HG02763 (cell line): ENCODE data around the gene ARL4D.
"Not testable (repeated sequence)": the region's sequence is repeated elsewhere in the genome, so short reads cannot be mapped to it uniquely, and the experiment has no call there.

Experiments used
- ATAC-seq: cut with Tn5 transposase; IDR thresholded peaks from one replicate; pipeline ENCODE4 v1.9.1; 2021; ENCODE audit warnings: mild to moderate bottlenecking, moderate library complexity; ENCODE audit not compliant: unreplicated experiment

Gene ARL4D

GRCh38 chr17:43393944-43394482, 4.8 kb upstream of the ARL4D start:
- no peak for ATAC-seq

- ATAC-seq: not testable (repeated sequence)
Observed at GRCh38 chr17:43394696-43395095, 4.1 kb upstream of the ARL4D start.

GRCh38 chr17:43395165-43395564, 3.6 kb upstream of the ARL4D start:
- no peak for ATAC-seq

- no peak for ATAC-seq
Observed at GRCh38 chr17:43396491-43397060, 2.2 kb upstream of the ARL4D start.

- ATAC-seq: no peak
Observed at GRCh38 chr17:43399839-43400328, 1.1 kb downstream of the ARL4D start.

- ATAC-seq: no peak
Observed at GRCh38 chr17:43400943-43401717, 2.3 kb downstream of the ARL4D start.

- ATAC-seq: no peak
Observed at GRCh38 chr17:43402078-43402477, 3.3 kb downstream of the ARL4D start.

- no peak for ATAC-seq
Observed at GRCh38 chr17:43402567-43402966, 3.8 kb downstream of the ARL4D start.

- no peak for ATAC-seq
Observed at GRCh38 chr17:43403846-43404245, 5.1 kb downstream of the ARL4D start.

- ATAC-seq: no peak
Observed at GRCh38 chr17:43405861-43406260, 7.1 kb downstream of the ARL4D start.

- no peak for ATAC-seq
Observed at GRCh38 chr17:43406676-43407645, 8.2 kb downstream of the ARL4D start.

- no peak for ATAC-seq
Observed at GRCh38 chr17:43409131-43409530, 10.3 kb downstream of the ARL4D start.

GRCh38 chr17:43410557-43411368, 12.0 kb downstream of the ARL4D start:
- ATAC-seq: no peak

GRCh38 chr17:43411369-43411677, 12.5 kb downstream of the ARL4D start:
- no peak for ATAC-seq

- ATAC-seq: no peak
Observed at GRCh38 chr17:43411749-43412148, 13.0 kb downstream of the ARL4D start.

GRCh38 chr17:43412166-43412565, 13.4 kb downstream of the ARL4D start:
- ATAC-seq: no peak

GRCh38 chr17:43416998-43417890, 18.5 kb downstream of the ARL4D start:
- no peak for ATAC-seq

- ATAC-seq: no peak
Observed at GRCh38 chr17:43418441-43419374, 19.9 kb downstream of the ARL4D start.
